H1 (cell line): ENCODE data around the gene CROCC2.

Experiments
- CTCF ChIP-seq, 3 experiments: IDR thresholded peaks; 1 replicate in 2 of 3; 2 replicates in 1 of 3; pipeline versions ENCODE4 v1.5.1 to v1.6.1; 2011; ENCODE audit warnings: low read length in 3 of 3, mild to moderate bottlenecking in 3 of 3, inconsistent platforms in 2 of 3, low read depth in 1 of 3, moderate library complexity in 1 of 3; ENCODE audit not compliant: insufficient read depth in 1 of 3; ENCODE audit errors: control extremely low read depth in 1 of 3
- POLR2AphosphoS5 ChIP-seq: IDR thresholded peaks from 2 replicates; pipeline ENCODE4 v1.6.1; 2011; ENCODE audit warnings: low read depth, low read length
- YY1 ChIP-seq: IDR thresholded peaks from 2 replicates; pipeline ENCODE4 v1.6.1; 2011; ENCODE audit warnings: low read depth, mild to moderate bottlenecking, low read length

GRCh38 chr2:241014764-241015163 lies 108.6 kb downstream of the CROCC2 start:
- TF ChIP-seq POLR2AphosphoS5 (no peak), CTCF (IDR thresholded peaks at IDR 0.05; ENCODE audit: control extremely low read depth in 1 of 3, insufficient read depth in 1 of 3, low read depth in 1 of 3, low read length in 3 of 3) (no peak), YY1 (no peak)
